NOMO-1 treated with dmso at 0.1 percent for 144 hours (cell line): ENCODE results near the gene QRICH1.
"Not testable (repeated sequence)": the region's sequence is repeated elsewhere in the genome, so short reads cannot be mapped to it uniquely, and the experiment has no call there.

Experiments used
- DNase-seq: peaks from one replicate; lab custom pipeline; 2025; ENCODE audit not compliant: unreplicated experiment; lab: John Stamatoyannopoulos, UW

The QRICH1 gene

GRCh38 chr3:49017971-49018706 is 75.7 kb downstream of the QRICH1 start, which contains the start of gene DALRD3:
DALRD3 (minus strand) TSS chr3:49018580; CDS start chr3:49018564, 16 bp downstream.
- peak; percentile 83 for DNase-seq

GRCh38 chr3:49017229-49017970 is 76.5 kb downstream of the QRICH1 start:
- peak; percentile 50 for DNase-seq

GRCh38 chr3:49016414-49017228 is 77.2 kb downstream of the QRICH1 start:
- no peak for DNase-seq

- DNase-seq, result no peak
Measured at GRCh38 chr3:49015765-49016164, 78.1 kb downstream of the QRICH1 start.

GRCh38 chr3:49015072-49015471 is 78.8 kb downstream of the QRICH1 start:
- no peak for DNase-seq

GRCh38 chr3:49013738-49014660 is 79.9 kb downstream of the QRICH1 start:
- DNase-seq, result no peak

- DNase-seq, result no peak
Measured at GRCh38 chr3:49013113-49013737, 80.6 kb downstream of the QRICH1 start.

GRCh38 chr3:49012441-49013017 is 81.3 kb downstream of the QRICH1 start:
- DNase-seq, result no peak

GRCh38 chr3:49009396-49009795 is 84.5 kb downstream of the QRICH1 start:
- no peak for DNase-seq

- DNase-seq, result not testable (repeated sequence)
Measured at GRCh38 chr3:49008627-49009026, 85.2 kb downstream of the QRICH1 start.

- DNase-seq, result peak; percentile 81
Measured at GRCh38 chr3:49007771-49008528, 85.9 kb downstream of the QRICH1 start.

GRCh38 chr3:49007068-49007770 is 86.7 kb downstream of the QRICH1 start, which contains the start of gene WDR6:
WDR6 (plus strand) TSS chr3:49007391; CDS start chr3:49007432, 41 bp downstream.
- peak; percentile 95 for DNase-seq

GRCh38 chr3:49006408-49007067 is 87.3 kb downstream of the QRICH1 start:
- no peak for DNase-seq

- no peak for DNase-seq
Measured at GRCh38 chr3:49005998-49006397, 87.9 kb downstream of the QRICH1 start.

GRCh38 chr3:49005303-49005680 is 88.6 kb downstream of the QRICH1 start:
- DNase-seq, result no peak

GRCh38 chr3:49004352-49005302 is 89.2 kb downstream of the QRICH1 start:
- DNase-seq, result no peak
